H1 (cell line): ENCODE results near the gene NAA38. TPM values are rescaled to one million over a fixed set of nuclear protein-coding genes. Genes with fewer than 3 reads are reported as not detected.
A peak's percentile ranks its signal among the peaks of the same experiment; 100 is the strongest.

Experiments used
- CTCF ChIA-PET: fragments of 300-600 bp; sonication (Branson Sonifier 250); formaldehyde crosslinking; loops from one replicate; lab custom pipeline; 2021; ENCODE audit not compliant: partially characterized antibody; lab: Charles Lee
- POLR2A ChIA-PET: fragments of 300-600 bp; sonication (Branson Sonifier 250); formaldehyde crosslinking; loops from one replicate; lab custom pipeline; 2021; ENCODE audit warnings: inconsistent platforms; ENCODE audit not compliant: partially characterized antibody; lab: Charles Lee
- DNase-seq, 2 experiments: peaks; one replicate each; pipeline versions ENCODE4 v3.0.0 to v3.0.0-alpha.2; 2010 to 2022; ENCODE audit warnings: low spot score in 2 of 2, low read depth in 1 of 2, mixed read lengths in 1 of 2
- FAIRE-seq: peaks from 2 replicates; lab custom pipeline; 2011; peaks lifted over from hg19 to GRCh38; lab: Jason Lieb, UNC
- H2AFZ ChIP-seq: 2 replicates; pipeline ENCODE4 v1.8.1; 2012; ENCODE audit warnings: low read length, inconsistent platforms
- H2AK5ac ChIP-seq: 2 replicates; pipeline ENCODE4 v1.6.1; 2013; ENCODE audit warnings: low read depth, low read length
- H2BK120ac ChIP-seq: replicated peaks from 2 replicates; pipeline ENCODE3; 2013; ENCODE audit warnings: low read depth, low read length, inconsistent platforms
- H2BK12ac ChIP-seq: 2 replicates; pipeline ENCODE4 v1.6.1; 2013; ENCODE audit warnings: low read depth, low read length
- H2BK15ac ChIP-seq: 2 replicates; pipeline ENCODE4 v1.6.1; 2013; ENCODE audit warnings: low read length
- H2BK20ac ChIP-seq: 2 replicates; pipeline ENCODE4 v1.6.1; 2013; ENCODE audit warnings: low read length
- H2BK5ac ChIP-seq: 2 replicates; pipeline ENCODE4 v1.6.1; 2013; ENCODE audit warnings: low read depth, low read length
- H3K14ac ChIP-seq: 2 replicates; pipeline ENCODE4 v1.6.1; 2013; ENCODE audit warnings: inconsistent platforms; ENCODE audit not compliant: insufficient read length
- H3K18ac ChIP-seq: 2 replicates; pipeline ENCODE4 v1.6.1; 2013; ENCODE audit warnings: low read length; ENCODE audit errors: extremely low read depth
- H3K23ac ChIP-seq: 2 replicates; pipeline ENCODE4 v1.6.1; 2013; ENCODE audit warnings: inconsistent platforms; ENCODE audit not compliant: insufficient read length
- H3K23me2 ChIP-seq: 2 replicates; pipeline ENCODE4 v1.6.1; 2013; ENCODE audit warnings: low read depth, low read length
- H3K27ac ChIP-seq: 2 replicates; pipeline ENCODE4 v1.6.1; 2011; ENCODE audit warnings: low read depth, low read length, inconsistent platforms
- H3K27me3 ChIP-seq, 4 experiments: replicated peaks in 1 of 4; 1 replicate in 1 of 4; 2 replicates in 3 of 4; pipeline versions ENCODE4 v1.6.1 to v1.8.1; 2011 to 2013; ENCODE audit warnings: low read length in 3 of 4, mild to moderate bottlenecking in 3 of 4, inconsistent platforms in 2 of 4, mixed read lengths in 2 of 4, moderate library complexity in 1 of 4; ENCODE audit not compliant: control insufficient read depth in 3 of 4, insufficient read depth in 3 of 4; ENCODE audit errors: extremely low read depth in 1 of 4
- H3K36me3 ChIP-seq, 4 experiments: 2 replicates each; pipeline versions ENCODE4 v1.6.1 to v1.8.1; 2011 to 2013; ENCODE audit warnings: mild to moderate bottlenecking in 4 of 4, low read length in 3 of 4, moderate library complexity in 2 of 4, control low read depth in 1 of 4, inconsistent platforms in 1 of 4; ENCODE audit not compliant: insufficient read depth in 4 of 4, control insufficient read depth in 2 of 4
- H3K4ac ChIP-seq: replicated peaks from 2 replicates; pipeline ENCODE3; 2013; ENCODE audit warnings: low read length, low read depth, mixed read lengths, inconsistent platforms; ENCODE audit not compliant: insufficient read length
- H3K4me1 ChIP-seq, 4 experiments: replicated peaks in 1 of 4; 1 replicate in 1 of 4; 2 replicates in 3 of 4; pipeline versions ENCODE4 v1.6.1 to v1.8.1; 2011 to 2013; ENCODE audit warnings: low read length in 3 of 4, inconsistent platforms in 2 of 4, mixed read lengths in 1 of 4; ENCODE audit not compliant: insufficient read depth in 4 of 4, control insufficient read depth in 3 of 4
- H3K4me2 ChIP-seq, 2 experiments: 2 replicates each; pipeline versions ENCODE4 v1.6.1 to v1.8.1; 2011 to 2013; ENCODE audit warnings: low read depth in 2 of 2, low read length in 2 of 2, control low read depth in 1 of 2, inconsistent platforms in 1 of 2, mild to moderate bottlenecking in 1 of 2; ENCODE audit not compliant: insufficient read depth in 1 of 2
- H3K4me3 ChIP-seq, 4 experiments: fragments of 200-600, 300-600 bp in 1 of 4; sonication (generic), shearing (Covaris generic), sonication (Bioruptor Twin) in 1 of 4; 2 replicates each; pipeline versions ENCODE4 v1.5.1 to v1.8.1; 2011 to 2016; ENCODE audit warnings: low read length in 4 of 4, low read depth in 3 of 4, control low read depth in 2 of 4, inconsistent platforms in 2 of 4, mild to moderate bottlenecking in 2 of 4, mixed read lengths in 1 of 4, moderate library complexity in 1 of 4; ENCODE audit not compliant: insufficient read depth in 2 of 4; ENCODE audit errors: extremely low read depth in 1 of 4
- H3K56ac ChIP-seq: replicated peaks from 2 replicates; pipeline ENCODE3; 2013; ENCODE audit warnings: low read depth, mild to moderate bottlenecking, mixed read lengths, low read length, inconsistent platforms; ENCODE audit not compliant: insufficient read length
- H3K79me1 ChIP-seq: 2 replicates; pipeline ENCODE4 v1.6.1; 2013; ENCODE audit warnings: low read depth, low read length, control low read depth
- H3K79me2 ChIP-seq, 2 experiments: 2 replicates each; pipeline versions ENCODE4 v1.6.1 to v1.8.1; 2012 to 2013; ENCODE audit warnings: low read length in 2 of 2, mild to moderate bottlenecking in 2 of 2, inconsistent platforms in 1 of 2; ENCODE audit not compliant: insufficient read depth in 2 of 2, control insufficient read depth in 1 of 2
- H3K9ac ChIP-seq, 4 experiments: replicated peaks in 1 of 4; 1 replicate in 1 of 4; 2 replicates in 3 of 4; pipeline versions ENCODE4 v1.6.1 to v1.8.1; 2011 to 2013; ENCODE audit warnings: low read depth in 3 of 4, low read length in 3 of 4, control low read depth in 2 of 4, mild to moderate bottlenecking in 2 of 4, moderate library complexity in 2 of 4, inconsistent platforms in 1 of 4; ENCODE audit errors: extremely low read depth in 1 of 4
- H3K9me3 ChIP-seq, 2 experiments: 2 replicates each; pipeline versions ENCODE4 v1.6.1 to v1.8.1; 2012 to 2013; ENCODE audit warnings: mild to moderate bottlenecking in 2 of 2, moderate library complexity in 2 of 2, control low read depth in 1 of 2, inconsistent platforms in 1 of 2, low read depth in 1 of 2, low read length in 1 of 2, mixed read lengths in 1 of 2; ENCODE audit not compliant: insufficient read depth in 2 of 2
- H4K20me1 ChIP-seq, 2 experiments: replicated peaks in 1 of 2; 2 replicates each; pipeline versions ENCODE3 to v1.8.1; 2011 to 2013; ENCODE audit warnings: inconsistent platforms in 2 of 2, low read length in 2 of 2, mild to moderate bottlenecking in 1 of 2; ENCODE audit not compliant: insufficient read depth in 2 of 2, control insufficient read depth in 1 of 2
- H4K5ac ChIP-seq: 2 replicates; pipeline ENCODE4 v1.6.1; 2013; ENCODE audit warnings: low read length, low read depth, mixed read lengths, inconsistent platforms; ENCODE audit not compliant: insufficient read length
- H4K8ac ChIP-seq: 2 replicates; pipeline ENCODE4 v1.8.0; 2013; ENCODE audit warnings: mild to moderate bottlenecking, moderate library complexity, low read length, inconsistent platforms; ENCODE audit not compliant: insufficient read depth; ENCODE audit errors: extremely low read depth
- H4K91ac ChIP-seq: replicated peaks from 2 replicates; pipeline ENCODE3; 2013; ENCODE audit warnings: low read length, mixed read lengths, inconsistent platforms; ENCODE audit not compliant: insufficient read length
- WGBS, 2 experiments: shearing (Covaris generic) in 1 of 2; methylation state at CpG; one replicate each; pipeline versions ENCODE4 v1.1.6 to v1.1.7; 2013 to 2015; ENCODE audit warnings: low lambda C conversion rate in 2 of 2, mixed read lengths in 2 of 2, inconsistent platforms in 1 of 2, low coverage in 1 of 2, missing lambda C conversion rate in 1 of 2; ENCODE audit not compliant: insufficient replicate concordance in 2 of 2, insufficient coverage in 1 of 2, insufficient read length in 1 of 2; ENCODE audit errors: extremely low coverage in 1 of 2, missing lambda C conversion rate in 1 of 2; 5-methylcytosine and 5-hydroxymethylcytosine counted together
- polyA plus RNA-seq, 7 experiments: library from polyadenylated mRNA; depleted of rRNA in 3 of 7; stranded (reverse) in 5 of 7; unstranded in 2 of 7; fragments of >200 nt in 5 of 7; fragments of 200-250 nt in 2 of 7; gene quantifications; 1 replicate in 5 of 7; 2 replicates in 1 of 7; 4 replicates in 1 of 7; pipeline versions ENCODE4 v1.2.1 to v1.2.3, GENCODE V29; 2011 to 2013; ENCODE audit warnings: missing spikeins in 2 of 7, mixed read lengths in 2 of 7
- total RNA-seq: library from RNA; stranded (reverse); fragmentation: NEBNext Ultra II Directional; extraction: Animal tissue kit (Norgen Biotek cat#: 25700); gene quantifications from 2 replicates; pipeline ENCODE4 v1.2.1, GENCODE V29; 2021

NAA38 gene
- total and polyA plus RNA-seq, 2 of the 8 experiments (the other 6 are each of a cell fraction or from before 2014, with no cell fraction given) = 30.2 to 109 TPM

DNA sequence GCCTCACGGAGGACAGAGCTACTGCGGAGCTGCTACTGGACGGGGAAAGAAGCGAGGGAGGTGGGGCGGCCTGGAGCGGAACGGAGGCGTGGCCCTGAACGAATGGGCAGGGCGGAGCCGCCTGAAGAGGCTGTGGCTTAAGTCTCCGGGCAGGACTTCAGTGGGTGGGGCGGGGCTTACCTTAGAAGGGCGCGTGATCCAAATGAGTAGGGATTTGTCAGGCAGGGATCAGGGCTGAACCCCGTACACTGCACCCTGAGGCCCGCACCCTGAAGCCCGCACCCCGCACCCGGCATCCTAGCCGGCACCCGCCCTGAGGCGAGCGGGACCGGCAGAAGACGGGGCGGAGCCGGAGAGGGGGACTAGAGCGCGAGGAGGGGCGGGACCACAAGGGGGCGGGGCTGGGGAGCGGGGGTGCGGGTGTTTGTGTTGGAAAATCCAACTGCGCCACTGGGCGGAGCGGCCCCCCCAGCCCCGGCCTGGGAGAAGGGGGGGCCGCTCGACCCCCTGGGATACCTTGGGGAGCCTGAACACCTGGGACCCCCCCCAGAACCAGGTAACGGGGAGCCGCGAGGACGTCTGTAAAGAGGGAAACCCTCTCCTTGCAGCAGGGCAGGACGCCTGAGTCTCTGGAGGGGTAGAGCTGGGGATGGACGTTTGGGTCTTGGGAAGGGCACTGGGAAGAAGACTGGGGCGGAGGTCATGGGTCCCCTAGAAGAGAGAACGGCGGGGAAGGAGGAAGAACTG, 23.4 kb downstream of the NAA38 start, which contains the start of gene KDM6B:
KDM6B (plus strand) TSS at position 423 of the 747 bp plus-strand sequence. CDS start 11,338 bp downstream, outside the sequence.
- Histone ChIP-seq H3K27me3 (peaks cover 4 to 45% (median 37%) of the 10 kb centered on the region in 4 experiments), H3K23me2 (peaks cover 25% of the 10 kb centered on the region), H3K56ac (no peak within 1 kb of the TSS), H2BK12ac (peak within 1 kb of the TSS; percentile 27; the same call in 1 of the 2 replicates), H2AFZ (no peak within 1 kb of the TSS), H4K5ac (no peak within 1 kb of the TSS), H3K4ac (no peak within 1 kb of the TSS), H3K4me2 (peak within 1 kb of the TSS; percentile 84 to 93), H2AK5ac (peak within 1 kb of the TSS; percentile 1; the same call in 1 of the 2 replicates), H3K14ac (no peak within 1 kb of the TSS), H2BK20ac (no peak within 1 kb of the TSS), H3K79me2 (no peaks in the 10 kb centered on the region), H4K20me1 (peaks cover 0 to 3% of the 10 kb centered on the region in 2 experiments), H3K9me3 (no peaks in the 10 kb centered on the region), H3K79me1 (no peaks in the 10 kb centered on the region), H4K91ac (peak within 1 kb of the TSS; percentile 15), H3K27ac (peak within 1 kb of the TSS; percentile 85), H2BK120ac (no peak within 1 kb of the TSS), H3K18ac (no peak within 1 kb of the TSS; the same call in 1 of the 2 replicates), H2BK5ac (peak within 1 kb of the TSS; percentile 49; the same call in 1 of the 2 replicates), H3K9ac (no peak within 1 kb of the TSS), H3K4me1 (peaks cover 5 to 24% (median 13%) of the 10 kb centered on the region in 4 experiments), H3K36me3 (no peaks in the 10 kb centered on the region), H4K8ac (no peak within 1 kb of the TSS), H2BK15ac (peak within 1 kb of the TSS; percentile 75), H3K23ac (no peak within 1 kb of the TSS), H3K4me3 (peak within 1 kb of the TSS; percentile 70 to 77 (median 74))
- FAIRE-seq (no peak), DNase-seq (peak in 1 of 2 experiments; percentile 92)
- ChIA-PET CTCF (interaction anchor here (0.7 to 5.9 kb wide), 21 partner anchors 10 to 226 kb away, joined by 3 to 44 read pairs (median 4); partner anchors contain the start of genes KCNAB3, NAA38, RNF227 and TMEM88), POLR2A (interaction anchor here (0.6 to 4.6 kb wide), 6 partner anchors 8 to 92 kb away, joined by 3 to 33 read pairs (median 7); partner anchors contain the start of genes NAA38 and TMEM88)
- 2% methylated on average over 29 of the region's 49 CpGs; no CpG with 5 or more reads in 1 of the 2 experiments for WGBS, 2 experiments
